Measurements from ENCODE around the gene NUDT19.

NUDT19 gene

GRCh38 chr19:32676186-32676894 lies 15.3 kb upstream of the NUDT19 start:
- Histone ChIP-seq H3K9ac (ENCODE audit: low read depth, low read length, poor library complexity, severe bottlenecking) (no peak overlapping the region), H3F3A (ENCODE audit: low read depth) (no peaks in the 10 kb centered on the region), H3K4me2 (ENCODE audit: low read depth, low read length, poor library complexity, severe bottlenecking) (peak overlapping the region; percentile 91), H2AFZ (ENCODE audit: low read length) (no peak overlapping the region), H4K20me1 (ENCODE audit: insufficient read depth, low read length, poor library complexity, severe bottlenecking) (peaks cover 27% of the 10 kb centered on the region), H3K79me2 (ENCODE audit: insufficient read depth, low read length) (peaks cover 36% of the 10 kb centered on the region), H3K9me2 (replicated peaks; ENCODE audit: low read depth, low read length) (no peaks in the 10 kb centered on the region), H3K9me3 (ENCODE audit: insufficient read depth, low read depth, low read length) (no peaks in the 10 kb centered on the region), H3K27me3 (ENCODE audit: insufficient read depth, low read length, poor library complexity, severe bottlenecking) (no peaks in the 10 kb centered on the region), H3K4me1 (ENCODE audit: insufficient read depth, low read length, poor library complexity, severe bottlenecking) (peaks cover 17% of the 10 kb centered on the region), H3K4me3 (ENCODE audit: low read length, poor library complexity, severe bottlenecking) (no peak overlapping the region), H3K36me3 (ENCODE audit: insufficient read depth, low read length) (no peaks in the 10 kb centered on the region)
- no peak for TF ChIP-seq EZH2phosphoT487 (IDR thresholded peaks at IDR 0.05; ENCODE audit: borderline replicate concordance)
- TF ChIP-seq CTCF (conservative IDR thresholded peaks at IDR 0.05; ENCODE audit: low read length) = no peak

GRCh38 chr19:32676895-32677359 lies 14.7 kb upstream of the NUDT19 start:
- Histone ChIP-seq H4K20me1 (ENCODE audit: insufficient read depth, low read length, poor library complexity, severe bottlenecking) (peaks cover 26% of the 10 kb centered on the region), H3F3A (ENCODE audit: low read depth) (no peaks in the 10 kb centered on the region), H3K79me2 (ENCODE audit: insufficient read depth, low read length) (peaks cover 30% of the 10 kb centered on the region), H3K9me3 (ENCODE audit: insufficient read depth, low read depth, low read length) (no peaks in the 10 kb centered on the region), H3K9me2 (replicated peaks; ENCODE audit: low read depth, low read length) (no peaks in the 10 kb centered on the region), H3K4me2 (ENCODE audit: low read depth, low read length, poor library complexity, severe bottlenecking) (no peak overlapping the region), H3K4me3 (ENCODE audit: low read length, poor library complexity, severe bottlenecking) (no peak overlapping the region), H3K36me3 (ENCODE audit: insufficient read depth, low read length) (no peaks in the 10 kb centered on the region), H2AFZ (ENCODE audit: low read length) (no peak overlapping the region), H3K4me1 (ENCODE audit: insufficient read depth, low read length, poor library complexity, severe bottlenecking) (peaks cover 13% of the 10 kb centered on the region), H3K9ac (ENCODE audit: low read depth, low read length, poor library complexity, severe bottlenecking) (no peak overlapping the region), H3K27me3 (ENCODE audit: insufficient read depth, low read length, poor library complexity, severe bottlenecking) (no peaks in the 10 kb centered on the region)
- TF ChIP-seq EZH2phosphoT487 (IDR thresholded peaks at IDR 0.05; ENCODE audit: borderline replicate concordance) (no peak), CTCF (conservative IDR thresholded peaks at IDR 0.05; ENCODE audit: low read length) (no peak)

- no peak overlapping the region for H2AFZ ChIP-seq (ENCODE audit: low read length)
- no peaks in the 10 kb centered on the region for H3K27me3 ChIP-seq (ENCODE audit: insufficient read depth, low read length, poor library complexity, severe bottlenecking)
- TF ChIP-seq CTCF (conservative IDR thresholded peaks at IDR 0.05; ENCODE audit: low read length) (peak; percentile 34), EZH2phosphoT487 (IDR thresholded peaks at IDR 0.05; ENCODE audit: borderline replicate concordance) (no peak)
- H3K9me2 ChIP-seq (replicated peaks; ENCODE audit: low read depth, low read length) = no peaks in the 10 kb centered on the region
- H3F3A ChIP-seq (ENCODE audit: low read depth) = no peaks in the 10 kb centered on the region
- peaks cover 22% of the 10 kb centered on the region for H3K79me2 ChIP-seq (ENCODE audit: insufficient read depth, low read length)
- no peaks in the 10 kb centered on the region for H3K9me3 ChIP-seq (ENCODE audit: insufficient read depth, low read depth, low read length)
- peaks cover 19% of the 10 kb centered on the region for H4K20me1 ChIP-seq (ENCODE audit: insufficient read depth, low read length, poor library complexity, severe bottlenecking)
- H3K4me2 ChIP-seq (ENCODE audit: low read depth, low read length, poor library complexity, severe bottlenecking) = no peak overlapping the region
- H3K36me3 ChIP-seq (ENCODE audit: insufficient read depth, low read length) = no peaks in the 10 kb centered on the region
- no peak overlapping the region for H3K4me3 ChIP-seq (ENCODE audit: low read length, poor library complexity, severe bottlenecking)
- H3K4me1 ChIP-seq (ENCODE audit: insufficient read depth, low read length, poor library complexity, severe bottlenecking) = peaks cover 8% of the 10 kb centered on the region
- no peak overlapping the region for H3K9ac ChIP-seq (ENCODE audit: low read depth, low read length, poor library complexity, severe bottlenecking)
These were observed 14.0 kb upstream of the NUDT19 start for GRCh38 chr19:32677657-32678056.
